ENCODE measurements around the gene GRIP2. TPM values are rescaled to one million over a fixed set of nuclear protein-coding genes. Genes with fewer than 3 reads are reported as not detected.

Gene GRIP2
- total and polyA plus RNA-seq, 2 experiments from 2014 or later = 0.73 to 2.4 TPM

GRCh38 chr3:14513566-14514322, 26.4 kb downstream of the GRIP2 start:
- TF ChIP-seq EZH2 (IDR thresholded peaks at IDR 0.05; ENCODE audit: borderline replicate concordance) (no peak), EZH2phosphoT487 (IDR thresholded peaks at IDR 0.05; ENCODE audit: low read depth, severe bottlenecking, unreplicated experiment) (no peak)
- TF ChIP-seq, protein P1, sequence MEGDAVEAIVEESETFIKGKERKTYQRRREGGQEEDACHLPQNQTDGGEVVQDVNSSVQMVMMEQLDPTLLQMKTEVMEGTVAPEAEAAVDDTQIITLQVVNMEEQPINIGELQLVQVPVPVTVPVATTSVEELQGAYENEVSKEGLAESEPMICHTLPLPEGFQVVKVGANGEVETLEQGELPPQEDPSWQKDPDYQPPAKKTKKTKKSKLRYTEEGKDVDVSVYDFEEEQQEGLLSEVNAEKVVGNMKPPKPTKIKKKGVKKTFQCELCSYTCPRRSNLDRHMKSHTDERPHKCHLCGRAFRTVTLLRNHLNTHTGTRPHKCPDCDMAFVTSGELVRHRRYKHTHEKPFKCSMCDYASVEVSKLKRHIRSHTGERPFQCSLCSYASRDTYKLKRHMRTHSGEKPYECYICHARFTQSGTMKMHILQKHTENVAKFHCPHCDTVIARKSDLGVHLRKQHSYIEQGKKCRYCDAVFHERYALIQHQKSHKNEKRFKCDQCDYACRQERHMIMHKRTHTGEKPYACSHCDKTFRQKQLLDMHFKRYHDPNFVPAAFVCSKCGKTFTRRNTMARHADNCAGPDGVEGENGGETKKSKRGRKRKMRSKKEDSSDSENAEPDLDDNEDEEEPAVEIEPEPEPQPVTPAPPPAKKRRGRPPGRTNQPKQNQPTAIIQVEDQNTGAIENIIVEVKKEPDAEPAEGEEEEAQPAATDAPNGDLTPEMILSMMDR (IDR thresholded peaks at IDR 0.05; ENCODE audit: poor library complexity) = no peak
- no peaks in the 10 kb centered on the region for H3K4me1 ChIP-seq (ENCODE audit: insufficient read depth)
- 85% methylated on average over 16 of the region's 18 CpGs for WGBS (ENCODE audit: low lambda C conversion rate, missing lambda C conversion rate)
- H3K9me2 ChIP-seq (replicated peaks; ENCODE audit: insufficient read depth) = no peaks in the 10 kb centered on the region
- no peaks in the 10 kb centered on the region for H3K9me3 ChIP-seq (ENCODE audit: low read depth)
- no peaks in the 10 kb centered on the region for H3K79me2 ChIP-seq
- no peak overlapping the region for H3K4me3 ChIP-seq
- H4K20me1 ChIP-seq (ENCODE audit: insufficient read depth, poor library complexity, severe bottlenecking) = no peaks in the 10 kb centered on the region
- no peak for DNase-seq (ENCODE audit: low spot score)
- no peak overlapping the region for H2AFZ ChIP-seq
- H3K36me3 ChIP-seq (replicated peaks; ENCODE audit: insufficient read depth, low read depth) = no peaks in the 10 kb centered on the region
- no peaks in the 10 kb centered on the region for H3K27me3 ChIP-seq
- H3K4me2 ChIP-seq = no peak overlapping the region
- H3K27ac ChIP-seq = no peak overlapping the region

DNA sequence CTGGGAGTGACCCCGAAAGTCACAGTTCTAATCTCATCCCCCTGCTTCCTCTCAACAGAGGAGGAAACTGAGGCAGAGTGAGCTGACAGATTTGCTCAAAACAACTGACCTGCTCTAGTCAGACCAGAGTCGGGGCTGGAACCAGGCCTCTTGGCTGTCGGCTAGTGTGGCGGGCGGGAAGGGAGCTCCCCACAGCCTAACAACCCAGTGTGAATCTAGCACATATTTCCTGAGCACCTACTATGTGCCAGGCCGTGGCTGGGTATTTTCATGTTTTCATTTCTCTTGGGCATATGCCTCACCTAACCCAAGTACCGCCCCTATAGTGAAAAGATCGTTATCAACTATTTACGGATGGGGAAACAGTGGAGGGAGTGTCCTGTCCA, 27.2 kb downstream of the GRIP2 start:
- no peak overlapping the region for H3K4me3 ChIP-seq
- no peaks in the 10 kb centered on the region for H3K9me3 ChIP-seq (ENCODE audit: low read depth)
- TF ChIP-seq EZH2 (IDR thresholded peaks at IDR 0.05; ENCODE audit: borderline replicate concordance) = no peak
- TF ChIP-seq, protein P1 (IDR thresholded peaks at IDR 0.05; ENCODE audit: poor library complexity) = no peak
- TF ChIP-seq EZH2phosphoT487 (IDR thresholded peaks at IDR 0.05; ENCODE audit: low read depth, severe bottlenecking, unreplicated experiment) = no peak
- H3K9me2 ChIP-seq (replicated peaks; ENCODE audit: insufficient read depth) = no peaks in the 10 kb centered on the region
- H2AFZ ChIP-seq = no peak overlapping the region
- no peaks in the 10 kb centered on the region for H4K20me1 ChIP-seq (ENCODE audit: insufficient read depth, poor library complexity, severe bottlenecking)
- H3K79me2 ChIP-seq = no peaks in the 10 kb centered on the region
- H3K4me2 ChIP-seq = no peak overlapping the region
- no peak overlapping the region for H3K27ac ChIP-seq
- H3K27me3 ChIP-seq = no peaks in the 10 kb centered on the region
- H3K36me3 ChIP-seq (replicated peaks; ENCODE audit: insufficient read depth, low read depth) = no peaks in the 10 kb centered on the region
- H3K4me1 ChIP-seq (ENCODE audit: insufficient read depth) = no peaks in the 10 kb centered on the region
- 81% methylated on average over 9 of the region's 9 CpGs for WGBS (ENCODE audit: low lambda C conversion rate, missing lambda C conversion rate)
- no peak for DNase-seq (ENCODE audit: low spot score)

DNA sequence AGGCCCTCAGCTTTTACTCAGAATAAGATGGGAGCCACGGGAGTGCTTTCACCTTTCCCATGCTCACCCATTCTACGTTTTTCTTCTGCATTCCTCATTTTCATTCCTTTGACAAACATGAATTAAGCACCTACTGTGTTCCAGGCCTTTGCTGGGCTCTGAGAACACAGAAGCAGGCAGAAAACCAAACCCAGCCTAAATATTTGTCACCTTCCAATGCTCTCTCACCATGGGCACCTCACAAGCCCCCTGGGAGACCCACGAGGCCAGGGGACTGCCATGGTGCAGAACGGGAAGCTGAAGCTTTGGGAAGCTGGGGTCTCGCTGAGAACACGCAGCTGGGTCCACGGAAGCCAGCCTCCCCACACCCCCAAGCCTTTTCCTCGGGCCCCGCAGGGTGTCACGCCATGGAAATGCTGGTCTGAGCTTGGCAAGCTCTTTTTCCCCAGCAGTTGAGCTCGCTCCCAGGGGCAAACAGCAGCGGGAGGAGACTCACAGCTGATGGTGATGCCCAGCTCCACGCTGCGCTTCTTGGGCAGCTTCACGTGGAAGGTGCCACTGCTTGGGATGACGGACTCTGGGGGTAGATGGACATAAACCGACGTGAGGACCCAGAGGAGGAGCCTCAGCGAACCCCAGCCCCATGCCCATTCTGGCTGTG, 27.7 kb downstream of the GRIP2 start:
- H2AFZ ChIP-seq = no peak overlapping the region
- no peaks in the 10 kb centered on the region for H3K27me3 ChIP-seq
- WGBS (ENCODE audit: low lambda C conversion rate, missing lambda C conversion rate) = 94% methylated on average over 19 of the region's 19 CpGs
- H3K4me3 ChIP-seq = no peak overlapping the region
- no peaks in the 10 kb centered on the region for H3K9me2 ChIP-seq (replicated peaks; ENCODE audit: insufficient read depth)
- H3K79me2 ChIP-seq = no peaks in the 10 kb centered on the region
- no peak overlapping the region for H3K4me2 ChIP-seq
- no peaks in the 10 kb centered on the region for H3K4me1 ChIP-seq (ENCODE audit: insufficient read depth)
- no peak for DNase-seq (ENCODE audit: low spot score)
- TF ChIP-seq EZH2 (IDR thresholded peaks at IDR 0.05; ENCODE audit: borderline replicate concordance) = no peak
- TF ChIP-seq, protein P1 (IDR thresholded peaks at IDR 0.05; ENCODE audit: poor library complexity) = no peak
- TF ChIP-seq EZH2phosphoT487 (IDR thresholded peaks at IDR 0.05; ENCODE audit: low read depth, severe bottlenecking, unreplicated experiment) = no peak
- no peaks in the 10 kb centered on the region for H3K9me3 ChIP-seq (ENCODE audit: low read depth)
- H4K20me1 ChIP-seq (ENCODE audit: insufficient read depth, poor library complexity, severe bottlenecking) = no peaks in the 10 kb centered on the region
- no peaks in the 10 kb centered on the region for H3K36me3 ChIP-seq (replicated peaks; ENCODE audit: insufficient read depth, low read depth)
- H3K27ac ChIP-seq = no peak overlapping the region

Data from hepatocyte (in vitro differentiated cells).